Stimulated activated CD4-positive, alpha-beta T cell treated with anti-CD3 and anti-CD28 coated beads, Interleukin-15, amount 100 ng/mL, for 48 hours (primary cell): Measurements from ENCODE around the gene PAX6.
"Not testable (repeated sequence)": the region's sequence is repeated elsewhere in the genome, so short reads cannot be mapped to it uniquely, and the experiment has no call there.

Experiments
- DNase-seq, 2 donors: peaks; one replicate each; pipeline ENCODE4 v3.0.0-alpha.2; 2020; ENCODE audit warnings: low read depth in 2 of 2

The PAX6 gene

DNA sequence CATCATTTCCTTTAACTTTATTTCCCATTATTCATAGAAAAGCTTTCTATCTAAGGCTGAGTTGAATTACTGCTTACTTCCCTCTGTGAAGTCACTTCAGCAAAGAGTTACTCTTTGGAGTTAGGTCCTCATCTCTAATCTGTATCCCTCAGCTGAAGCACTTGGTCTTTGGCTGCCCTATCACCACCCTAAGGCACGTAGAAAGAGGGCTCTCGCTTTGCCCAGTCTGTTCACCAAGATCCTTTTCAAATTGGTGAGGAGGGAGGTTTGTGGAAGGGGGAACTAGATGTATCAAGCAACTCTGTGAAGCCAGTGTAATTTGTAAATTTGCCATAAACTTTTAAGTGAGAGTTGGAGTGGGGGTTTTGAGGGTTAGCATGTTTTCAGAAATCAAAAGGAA lies 43.4 kb downstream of the PAX6 start:
- no peak for DNase-seq

DNA sequence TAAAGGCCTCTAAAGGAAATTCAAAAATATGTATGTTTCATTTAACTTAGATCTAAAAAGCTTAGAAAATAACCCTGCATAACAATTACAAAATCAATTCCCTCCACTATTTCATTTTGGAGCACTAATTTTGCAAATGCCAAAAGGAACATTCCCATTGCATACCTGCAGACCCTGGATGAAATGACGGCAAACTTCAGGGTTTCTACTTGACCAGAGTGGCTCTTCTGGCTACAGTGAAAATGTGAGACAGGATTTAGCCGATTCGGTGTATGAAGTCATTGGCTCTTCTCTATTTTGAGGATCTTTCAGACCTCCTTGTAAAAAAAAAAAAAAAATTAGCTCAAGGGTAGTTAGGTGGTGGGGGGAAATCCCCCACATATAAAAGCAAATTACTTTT lies 44.1 kb downstream of the PAX6 start:
- DNase-seq = no peak

DNA sequence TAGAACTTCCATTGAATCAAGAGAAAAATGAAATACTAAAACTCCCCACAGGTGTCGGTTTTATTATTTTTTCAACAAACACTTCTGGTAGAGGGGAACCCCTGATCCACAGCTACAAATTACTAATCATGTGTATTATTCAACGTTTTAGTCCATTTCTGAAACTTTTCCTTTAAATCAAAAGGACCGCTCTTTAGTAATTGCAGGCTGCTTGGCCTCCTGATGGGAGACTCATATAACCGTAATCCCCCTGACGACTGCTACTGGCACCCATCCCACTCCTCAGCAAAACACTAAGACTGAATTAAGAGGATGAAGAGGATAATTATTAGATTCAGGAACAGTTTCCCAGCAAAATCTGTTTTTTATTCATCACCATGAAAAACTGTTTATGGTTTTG lies 46.4 kb downstream of the PAX6 start:
- no peak for DNase-seq

DNA sequence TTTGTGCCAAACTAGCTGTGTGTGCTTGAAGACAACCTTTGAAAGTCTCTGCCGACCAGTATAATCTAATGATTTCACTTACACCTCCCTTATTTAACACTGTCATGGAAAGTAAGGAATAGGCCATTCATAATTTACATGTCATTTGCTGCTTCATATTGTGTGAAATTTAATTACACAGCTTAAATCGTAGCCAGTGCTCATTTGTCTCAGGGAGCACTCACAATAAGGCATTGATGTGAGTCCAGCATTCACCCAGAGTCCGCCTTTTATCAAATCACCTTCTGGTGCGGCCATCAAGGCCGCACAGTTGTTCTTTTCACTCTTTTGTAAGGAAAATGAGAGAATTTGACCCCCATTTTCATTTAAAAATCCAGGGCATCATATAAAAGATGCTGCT lies 46.9 kb downstream of the PAX6 start:
- DNase-seq = no peak

DNA sequence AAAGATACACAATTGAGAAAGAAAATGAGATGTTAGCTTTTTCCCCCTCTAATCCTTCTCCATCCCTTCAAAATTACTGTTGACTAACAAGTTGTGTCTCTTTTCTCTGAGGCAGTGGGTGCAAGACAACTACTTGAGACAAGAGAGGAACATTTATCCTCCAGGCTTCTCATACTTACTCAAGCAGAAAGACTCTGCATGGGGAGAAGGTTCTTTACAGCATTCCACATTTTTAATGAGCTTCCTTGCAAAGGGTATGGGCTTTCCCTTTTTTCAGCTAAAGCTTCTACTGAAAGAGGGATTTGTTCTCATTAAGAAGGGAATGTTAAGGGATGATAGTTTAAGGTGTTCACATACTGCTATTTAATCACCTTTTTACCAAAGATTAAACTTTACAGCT lies 47.8 kb downstream of the PAX6 start:
- no peak for DNase-seq

DNA sequence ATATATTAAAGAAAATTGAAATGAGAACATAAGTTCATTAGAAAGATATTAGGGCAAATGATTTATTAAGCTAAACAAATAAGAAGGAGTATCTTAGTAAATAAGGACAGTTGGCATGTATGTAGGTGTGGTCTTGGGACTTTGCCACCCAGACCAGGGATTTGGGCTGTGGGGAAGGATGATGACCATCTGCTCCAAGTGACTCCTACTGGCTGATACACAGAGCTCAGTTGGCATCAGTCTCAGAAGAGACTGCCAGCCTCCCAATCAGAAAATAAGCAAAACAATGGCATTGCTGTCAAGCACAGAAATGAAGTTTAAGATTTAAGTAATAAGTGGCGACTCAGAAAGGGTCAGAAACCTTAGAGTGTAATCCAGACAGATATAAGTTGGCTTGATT lies 49.5 kb downstream of the PAX6 start:
- no peak for DNase-seq

DNA sequence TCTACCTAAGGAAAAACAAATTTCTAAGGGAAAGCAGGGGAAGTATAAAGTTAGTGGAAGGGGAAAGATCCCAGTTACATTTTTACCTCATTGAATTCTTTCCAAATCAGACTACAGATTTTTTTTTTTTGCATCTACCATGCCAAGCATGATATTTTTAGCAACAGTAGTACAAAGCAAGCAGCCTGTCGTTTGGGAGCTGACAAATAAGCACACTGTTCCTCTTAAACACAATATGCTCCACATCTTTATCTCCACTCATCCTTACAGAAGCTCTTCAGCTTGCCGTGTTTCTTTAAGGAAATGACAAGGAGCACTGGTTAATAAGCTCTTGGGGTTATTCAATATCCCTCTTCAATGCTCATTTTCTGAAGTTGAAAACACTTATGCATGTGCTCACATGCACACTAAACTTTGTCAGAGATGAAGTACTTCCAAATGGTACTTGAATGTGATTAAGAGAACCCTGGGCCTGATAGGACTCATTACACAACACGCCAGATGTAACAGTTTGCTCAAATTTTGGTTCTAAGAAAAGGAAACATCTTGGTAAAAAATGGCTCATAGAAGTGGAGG lies 53.8 kb downstream of the PAX6 start:
- no peak for DNase-seq

DNA sequence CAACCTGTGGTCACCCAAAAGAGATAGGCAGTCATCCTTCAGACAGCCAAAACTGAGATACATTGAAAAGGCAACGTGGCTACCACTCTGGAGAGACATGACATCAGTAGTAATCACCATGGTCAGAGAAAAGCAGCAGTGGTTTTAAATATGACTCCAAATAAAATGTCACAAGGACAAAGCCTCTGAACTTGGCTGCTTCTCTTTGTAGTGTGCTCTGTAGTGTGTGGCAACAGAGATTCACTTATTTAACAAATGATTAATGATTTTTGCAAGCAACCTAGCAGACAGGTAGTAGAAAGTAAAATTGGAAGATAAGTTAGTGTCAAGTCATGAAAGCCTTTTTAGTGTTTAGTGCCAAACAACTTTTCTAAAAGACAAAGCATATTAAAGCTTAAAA lies 63.5 kb downstream of the PAX6 start:
- DNase-seq = no peak

DNA sequence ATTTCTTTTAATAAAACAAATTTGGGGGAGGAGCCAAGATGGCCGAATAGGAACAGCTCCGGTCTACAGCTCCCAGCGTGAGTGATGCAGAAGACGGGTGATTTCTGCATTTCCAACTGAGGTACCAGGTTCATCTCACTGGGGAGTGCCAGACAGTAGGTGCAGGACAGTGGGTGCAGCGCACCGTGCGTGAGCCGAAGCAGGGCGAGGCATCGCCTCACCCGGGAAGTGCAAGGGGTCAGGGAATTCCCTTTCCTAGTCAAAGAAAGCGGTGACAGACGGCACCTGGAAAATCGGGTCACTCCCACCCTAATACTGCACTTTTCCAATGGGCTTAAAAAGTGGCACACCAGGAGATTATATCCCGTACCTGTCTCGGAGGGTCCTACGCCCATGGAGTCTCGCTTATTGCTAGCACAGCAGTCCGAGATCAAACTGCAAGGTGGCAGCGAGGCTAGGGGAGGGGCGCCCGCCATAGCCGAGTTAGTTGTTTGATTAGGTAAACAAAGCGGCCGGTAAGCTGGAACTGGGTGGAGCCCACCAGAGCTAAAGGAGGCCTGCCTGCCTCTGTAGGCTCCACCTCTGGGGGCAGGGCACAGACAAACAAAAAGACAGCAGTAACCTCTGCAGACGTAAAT lies 70.3 kb downstream of the PAX6 start:
- DNase-seq = not testable (repeated sequence)

DNA sequence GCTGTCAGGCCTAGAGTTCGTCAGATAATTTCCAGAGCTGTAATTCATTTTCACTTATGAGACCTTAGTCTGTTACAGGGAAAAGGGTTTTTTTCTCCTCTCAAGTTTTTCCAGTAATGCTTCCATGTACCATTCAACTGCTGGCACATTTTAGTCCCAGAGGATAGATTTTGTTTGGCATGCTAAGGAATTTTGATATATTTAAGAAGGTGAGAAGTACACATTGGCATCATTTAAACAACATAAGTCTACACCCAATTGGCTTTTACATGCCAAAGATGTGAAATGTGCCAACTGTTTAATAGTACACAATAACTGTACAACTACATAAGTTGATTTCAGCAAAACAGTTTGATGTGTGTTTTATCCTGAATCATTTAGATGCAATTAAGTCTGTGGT lies 71.0 kb downstream of the PAX6 start:
- DNase-seq = no peak
